CD4-positive, alpha-beta T cell treated with Interleukin-10 for 1 hour (primary cell): ENCODE data around the gene OR4D10.
A peak's percentile ranks its signal among the peaks of the same experiment; 100 is the strongest.
"Not testable (repeated sequence)": the region's sequence is repeated elsewhere in the genome, so short reads cannot be mapped to it uniquely, and the experiment has no call there.

Experiments used
- DNase-seq: peaks from one replicate; pipeline ENCODE4 v3.0.0-alpha.2; 2020

OR4D10 gene

DNA sequence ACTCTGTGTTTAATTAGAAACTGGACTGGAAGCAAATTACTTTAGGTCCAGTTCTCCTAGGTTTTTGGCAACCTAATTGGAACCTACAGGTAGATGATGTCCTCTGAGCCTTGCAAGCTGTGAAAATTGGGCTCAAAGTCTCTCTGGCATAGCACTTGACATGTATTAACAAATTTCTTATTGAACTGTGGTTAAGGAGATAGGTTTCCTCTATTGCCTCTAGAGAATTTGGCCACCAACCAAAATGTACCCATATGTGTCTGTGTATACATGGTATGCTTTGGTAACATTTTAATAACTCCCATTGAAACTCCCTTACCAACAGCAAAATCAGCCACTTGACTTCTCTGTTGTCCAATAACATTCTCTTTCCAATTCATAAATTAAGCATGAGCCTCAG is at the start of gene OR4D10:
Gene OR4D10 (plus strand): TSS at position 301 of the 400 bp plus-strand sequence. CDS start 4,115 bp downstream, outside the sequence.
- DNase-seq, result no peak

- DNase-seq, result no peak
Observed at GRCh38 chr11:59423835-59424234, 49.3 kb upstream of the OR4D10 start.

DNA sequence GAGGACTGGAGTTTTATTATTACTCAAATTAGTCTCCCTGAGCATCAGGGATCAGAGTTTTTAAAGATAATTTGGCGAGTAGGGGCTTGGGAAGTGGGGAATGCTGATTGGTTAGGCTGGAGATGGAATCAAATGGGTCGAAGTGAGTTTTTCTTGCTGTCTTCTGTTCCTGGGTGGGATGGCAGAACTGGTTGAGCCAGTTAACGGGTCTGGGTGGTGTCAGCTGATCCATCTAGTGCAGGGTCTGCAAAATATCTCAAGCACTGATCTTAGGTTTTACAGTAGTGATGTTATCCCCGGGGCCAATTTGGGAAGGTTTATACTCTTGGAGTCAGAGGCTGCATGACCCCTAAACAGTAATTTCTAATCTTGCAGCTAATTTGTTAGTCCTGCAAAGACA is 48.0 kb upstream of the OR4D10 start:
- DNase-seq, result no peak

DNA sequence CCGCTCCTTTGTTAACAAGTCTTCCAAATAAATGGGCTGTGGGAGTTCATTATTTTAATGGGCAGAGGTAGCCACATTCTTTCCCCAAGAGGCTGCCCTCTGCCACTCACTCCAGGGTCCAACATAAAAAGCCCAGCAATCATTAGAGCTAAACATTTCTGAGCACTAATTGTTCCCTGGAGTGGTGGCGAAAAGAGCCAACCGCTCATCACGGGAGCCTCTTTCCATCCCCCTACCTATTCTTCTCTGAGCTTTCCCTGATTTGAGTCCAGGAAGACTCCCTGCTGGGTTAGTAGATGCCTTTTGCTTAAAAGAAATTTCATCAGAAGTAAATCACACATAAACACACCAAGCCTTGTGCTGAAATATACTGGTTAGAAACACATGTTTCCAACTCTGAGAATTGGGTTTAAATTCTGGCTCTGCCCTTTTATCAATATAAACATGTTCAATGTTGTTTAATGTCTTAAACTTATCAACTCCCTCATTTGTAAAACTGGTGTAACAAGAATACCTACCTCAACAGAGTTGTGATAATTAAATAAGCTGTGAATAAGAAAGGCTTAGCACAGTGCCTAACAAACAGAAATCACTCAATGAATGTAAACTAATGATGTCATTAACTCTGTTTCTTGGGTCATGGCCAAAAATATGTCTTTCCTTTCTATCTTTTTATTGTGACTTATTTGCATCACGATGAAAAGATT is 46.6 kb upstream of the OR4D10 start, which contains the start of gene OR5A2:
Gene OR5A2 (minus strand): TSS at position 53 of the 707 bp plus-strand sequence. CDS start 3,460 bp downstream, outside the sequence.
- no peak for DNase-seq

DNA sequence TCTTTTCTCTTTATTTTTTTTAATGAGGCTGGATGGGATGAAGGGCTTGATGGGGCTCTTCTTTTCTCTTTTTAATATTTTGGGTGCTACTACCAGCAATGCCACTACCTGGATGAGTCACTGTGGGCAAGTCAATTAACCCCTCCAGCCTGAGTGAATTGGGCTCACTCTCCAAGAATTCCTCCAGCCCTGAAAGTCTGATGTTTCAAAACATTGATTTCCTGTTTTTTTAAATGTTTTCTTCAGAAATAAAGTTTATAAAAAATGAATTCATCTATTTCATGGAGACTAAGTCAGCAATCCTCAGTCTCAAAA is 46.1 kb upstream of the OR4D10 start:
- no peak for DNase-seq

- peak; percentile 70 for DNase-seq
Observed at GRCh38 chr11:59429924-59430516, 43.1 kb upstream of the OR4D10 start.

DNA sequence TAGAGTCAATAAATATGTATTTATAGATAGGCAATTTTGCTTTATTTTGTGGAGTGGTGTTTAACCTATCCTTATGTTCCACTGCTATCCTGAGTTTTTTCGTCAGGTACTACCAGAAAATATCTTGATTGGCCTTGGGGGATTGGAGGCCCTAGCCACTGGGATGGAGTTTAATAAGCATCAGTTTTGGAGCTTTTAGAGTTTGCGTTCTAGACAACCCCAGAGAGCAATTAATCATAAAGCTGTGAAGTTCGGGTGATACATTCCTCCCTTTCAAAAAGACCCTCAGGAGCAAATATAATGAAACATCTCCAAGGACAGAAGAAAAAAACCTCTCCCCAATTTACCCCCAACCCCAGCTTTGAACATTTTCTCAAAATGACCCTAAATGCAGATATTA is 36.9 kb upstream of the OR4D10 start, which contains the start of gene OR5A1:
Gene OR5A1 (plus strand): TSS at position 301 of the 400 bp plus-strand sequence. CDS start 6,700 bp downstream, outside the sequence.
- DNase-seq, result no peak

- no peak for DNase-seq
Observed at GRCh38 chr11:59437770-59438169, 35.3 kb upstream of the OR4D10 start.

- not testable (repeated sequence) for DNase-seq
Observed at GRCh38 chr11:59445624-59446023, 27.5 kb upstream of the OR4D10 start.

DNA sequence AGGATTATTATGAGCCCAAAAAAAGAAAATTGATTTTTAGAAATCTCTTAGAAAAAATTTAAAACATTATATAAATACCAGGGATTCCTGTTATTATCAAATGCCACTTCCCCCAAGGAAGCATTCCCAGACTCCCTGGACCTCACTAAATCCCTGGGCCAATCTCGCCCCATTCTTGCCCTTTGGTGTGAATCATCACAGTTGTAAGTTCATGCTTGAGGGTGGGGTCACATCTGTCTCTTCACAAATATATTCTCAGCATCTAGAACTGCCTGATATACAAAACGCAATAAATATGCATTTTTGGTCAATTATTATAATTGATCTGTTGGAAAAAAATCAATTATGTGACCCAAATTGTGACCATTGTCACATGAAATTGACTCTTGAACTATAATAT is 24.6 kb upstream of the OR4D10 start:
- DNase-seq, result no peak

DNA sequence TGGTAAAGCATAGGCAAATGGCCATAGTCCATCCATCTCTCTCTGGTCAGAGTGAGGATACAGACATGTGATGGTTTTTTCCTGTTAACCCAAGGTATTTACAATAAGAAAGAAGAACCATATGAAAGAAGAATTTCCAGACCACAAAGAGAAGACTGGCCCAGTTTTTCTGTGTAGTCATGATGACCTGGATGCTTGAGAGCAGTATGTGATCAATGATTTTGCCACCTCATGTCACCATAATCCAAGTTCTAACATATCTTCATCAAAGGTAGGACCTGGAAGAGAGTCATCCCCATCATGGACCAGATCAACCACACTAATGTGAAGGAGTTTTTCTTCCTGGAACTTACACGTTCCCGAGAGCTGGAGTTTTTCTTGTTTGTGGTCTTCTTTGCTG is 16.5 kb upstream of the OR4D10 start, which contains the start of gene OR4D6:
Gene OR4D6 (plus strand): TSS at position 301 of the 400 bp plus-strand sequence. CDS start 0 bp downstream, at position 301.
- no peak for DNase-seq

GRCh38 chr11:59459916-59460315 is 13.2 kb upstream of the OR4D10 start:
- DNase-seq, result no peak

DNA sequence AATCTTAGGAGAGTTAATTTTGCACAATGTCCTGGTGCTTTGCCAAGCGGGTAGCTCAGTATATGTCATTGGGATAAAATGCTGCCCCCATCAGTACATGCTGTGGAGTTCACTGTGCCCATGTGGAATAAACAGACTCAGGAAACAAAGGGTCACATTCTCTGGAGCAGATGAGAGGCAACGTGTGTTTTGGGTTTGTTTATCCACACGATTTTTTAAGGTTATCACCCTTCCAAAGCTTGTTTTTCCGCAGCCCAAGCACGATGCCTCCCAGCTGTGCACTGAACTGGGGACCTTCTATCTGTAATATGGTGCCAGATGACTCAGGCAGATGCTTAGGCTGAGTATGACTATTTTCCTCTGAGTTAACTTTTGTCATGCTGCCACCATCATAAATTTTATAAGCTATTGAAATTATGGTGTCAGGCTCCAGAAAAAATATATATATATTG is 9.9 kb upstream of the OR4D10 start:
- DNase-seq, result no peak

GRCh38 chr11:59475176-59475575 is 2.1 kb downstream of the OR4D10 start:
- no peak for DNase-seq

- no peak for DNase-seq
Observed at GRCh38 chr11:59479906-59480305, 6.8 kb downstream of the OR4D10 start.

- no peak for DNase-seq
Observed at GRCh38 chr11:59480359-59480758, 7.2 kb downstream of the OR4D10 start.

DNA sequence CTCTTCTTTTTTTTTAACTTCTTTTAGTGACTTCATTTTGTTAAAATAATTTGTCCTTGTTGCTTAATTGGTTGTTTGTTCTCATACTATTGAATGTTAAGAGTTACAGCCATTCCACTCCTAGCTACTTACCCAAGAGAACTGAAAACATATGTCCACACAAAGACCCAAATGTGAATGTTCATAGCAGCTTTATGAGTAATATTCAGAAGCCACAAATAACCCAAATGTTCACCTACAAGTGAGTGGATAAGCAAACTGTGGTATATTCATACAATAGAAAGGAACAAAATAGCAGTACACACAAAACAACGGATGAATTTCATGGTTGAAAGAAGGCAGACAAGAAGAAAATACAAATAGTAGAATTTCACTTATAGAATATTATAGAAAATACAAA is 28.8 kb downstream of the OR4D10 start:
- DNase-seq, result no peak

DNA sequence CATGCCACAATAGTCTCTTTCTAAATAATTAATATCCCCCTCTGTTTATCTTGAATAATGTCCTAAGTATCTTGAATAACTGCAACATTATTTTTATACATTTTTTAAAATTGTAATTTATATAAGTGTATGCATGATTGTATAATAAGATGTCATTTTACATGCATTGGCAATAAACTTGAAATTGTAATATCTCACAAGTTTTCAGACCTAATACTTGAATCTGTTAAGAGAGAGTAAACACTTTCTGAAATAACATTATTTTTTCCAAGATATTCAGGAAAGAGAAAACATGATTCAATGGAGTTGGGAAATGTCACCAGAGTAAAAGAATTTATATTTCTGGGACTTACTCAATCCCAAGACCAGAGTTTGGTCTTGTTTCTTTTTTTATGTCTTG is 30.2 kb downstream of the OR4D10 start, which contains the start of gene OR4D11:
Gene OR4D11 (plus strand): TSS at position 301 of the 400 bp plus-strand sequence. CDS start 0 bp downstream, at position 301.
- DNase-seq, result no peak

GRCh38 chr11:59510941-59511589 is 38.0 kb downstream of the OR4D10 start, which contains the start of gene OR4D9:
OR4D9 (plus strand) TSS chr11:59511539; CDS start chr11:59514913, 3,374 bp downstream.
- no peak for DNase-seq

- no peak for DNase-seq
Observed at GRCh38 chr11:59511675-59512074, 38.6 kb downstream of the OR4D10 start.

DNA sequence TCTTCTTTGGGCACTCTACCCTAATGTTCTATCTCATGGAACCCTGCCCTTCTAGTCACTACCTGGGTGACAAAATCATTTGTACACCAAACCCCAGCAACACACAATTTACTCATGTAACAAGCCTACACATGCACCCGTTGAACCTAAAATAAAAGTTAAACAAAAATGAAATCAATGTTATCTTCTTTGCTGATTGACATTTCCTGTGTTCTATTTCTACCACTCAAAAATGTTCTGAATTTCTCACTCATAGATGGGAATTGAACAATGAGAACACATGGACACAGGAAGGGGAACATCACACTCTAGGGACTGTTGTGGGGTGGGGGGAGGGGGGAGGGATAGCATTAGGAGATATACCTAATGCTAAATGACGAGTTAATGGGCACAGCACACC is 47.0 kb downstream of the OR4D10 start:
- DNase-seq, result not testable (repeated sequence)

DNA sequence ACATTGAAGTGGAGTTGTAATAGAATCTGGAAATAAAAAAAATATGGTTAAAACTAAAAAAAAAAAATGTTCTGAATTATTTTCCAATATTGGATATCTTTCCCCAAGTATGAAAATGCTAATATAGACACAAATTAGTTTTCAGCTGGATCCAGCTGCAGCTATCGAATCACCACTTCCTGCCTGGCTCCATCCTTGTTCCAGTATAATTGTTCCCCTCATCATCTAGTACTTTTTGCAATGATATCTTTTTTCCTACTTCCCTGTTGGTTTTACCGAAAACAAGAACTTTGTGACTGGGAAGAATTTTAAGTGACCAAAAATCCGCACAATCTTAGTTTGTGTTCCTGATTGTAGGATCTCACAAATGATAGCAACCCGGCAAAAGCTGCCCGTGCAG is 47.6 kb downstream of the OR4D10 start:
- no peak for DNase-seq

DNA sequence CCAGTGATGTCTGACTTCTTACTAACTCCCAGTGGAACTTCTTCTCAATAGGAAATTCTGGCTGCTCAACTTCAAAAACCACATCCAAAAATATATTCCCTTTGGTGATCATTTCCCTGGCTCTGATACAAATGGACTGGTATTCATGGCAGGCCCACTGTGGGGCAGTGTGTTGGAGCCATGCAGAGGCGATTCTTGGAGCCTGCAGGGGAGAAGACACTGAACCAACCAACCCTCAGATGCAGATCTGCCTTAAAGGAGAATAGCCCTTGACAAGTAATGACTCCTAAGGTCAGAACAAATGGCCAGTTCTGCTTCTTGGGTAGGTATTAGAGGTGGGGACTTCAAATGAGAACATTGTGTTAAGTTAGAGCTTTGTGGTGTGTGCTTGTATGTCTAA is 50.4 kb downstream of the OR4D10 start:
- no peak for DNase-seq

- DNase-seq, result no peak
Observed at GRCh38 chr11:59528711-59529110, 55.6 kb downstream of the OR4D10 start.
